A549 (cell line): ENCODE results near the gene DDB1.

Experiments
- FOXS1 ChIP-seq: fragments of 250-450 bp; sonication (Bioruptor Pico); IDR thresholded peaks from 2 replicates; pipeline ENCODE4 v1.5.0; 2020; ENCODE audit warnings: mild to moderate bottlenecking, moderate library complexity
- JUN ChIP-seq, 2 experiments: fragments of >200 bp; sonication (Bioruptor Twin); formaldehyde crosslinking; IDR thresholded peaks; 2 replicates in 1 of 2; 3 replicates in 1 of 2; pipeline ENCODE4 v1.6.1; 2016 to 2017
- MAFK ChIP-seq: fragments of 450-650 bp; IDR thresholded peaks from 2 replicates; pipeline ENCODE4 v1.6.1; 2014; ENCODE audit not compliant: partially characterized antibody
- NFE2L2 ChIP-seq: fragments of 150-350 bp; conservative IDR thresholded peaks from 2 replicates; pipeline ENCODE4 v1.6.1; 2014; ENCODE audit warnings: low read length
- PHF8 ChIP-seq: fragments of 200-600 bp; sonication (generic); IDR thresholded peaks from 2 replicates; pipeline ENCODE4 v1.6.1; 2016; ENCODE audit warnings: low read depth, mild to moderate bottlenecking, antibody characterized with exemption, moderate library complexity, borderline replicate concordance
- POLR2A ChIP-seq: IDR thresholded peaks from 2 replicates; pipeline ENCODE4 v1.6.1; 2012; ENCODE audit warnings: mild to moderate bottlenecking, low read length
- RCOR1 ChIP-seq: fragments of 150-350 bp; IDR thresholded peaks from 2 replicates; pipeline ENCODE4 v1.6.1; 2014; ENCODE audit warnings: antibody characterized with exemption, low read length, low read depth
- RFX5 ChIP-seq: fragments of 450-650 bp; IDR thresholded peaks from 2 replicates; pipeline ENCODE4 v1.7.1; 2014; ENCODE audit warnings: antibody characterized with exemption, mild to moderate bottlenecking, moderate library complexity
- TF ChIP-seq, protein P1 (sequence below): fragments of >200 bp; sonication (Bioruptor Twin); formaldehyde crosslinking; IDR thresholded peaks from 3 replicates; pipeline ENCODE4 v1.5.1; 2016

GRCh38 chr11:61336171-61336935 lies 3.4 kb upstream of the DDB1 start:
- TF ChIP-seq, protein P1, sequence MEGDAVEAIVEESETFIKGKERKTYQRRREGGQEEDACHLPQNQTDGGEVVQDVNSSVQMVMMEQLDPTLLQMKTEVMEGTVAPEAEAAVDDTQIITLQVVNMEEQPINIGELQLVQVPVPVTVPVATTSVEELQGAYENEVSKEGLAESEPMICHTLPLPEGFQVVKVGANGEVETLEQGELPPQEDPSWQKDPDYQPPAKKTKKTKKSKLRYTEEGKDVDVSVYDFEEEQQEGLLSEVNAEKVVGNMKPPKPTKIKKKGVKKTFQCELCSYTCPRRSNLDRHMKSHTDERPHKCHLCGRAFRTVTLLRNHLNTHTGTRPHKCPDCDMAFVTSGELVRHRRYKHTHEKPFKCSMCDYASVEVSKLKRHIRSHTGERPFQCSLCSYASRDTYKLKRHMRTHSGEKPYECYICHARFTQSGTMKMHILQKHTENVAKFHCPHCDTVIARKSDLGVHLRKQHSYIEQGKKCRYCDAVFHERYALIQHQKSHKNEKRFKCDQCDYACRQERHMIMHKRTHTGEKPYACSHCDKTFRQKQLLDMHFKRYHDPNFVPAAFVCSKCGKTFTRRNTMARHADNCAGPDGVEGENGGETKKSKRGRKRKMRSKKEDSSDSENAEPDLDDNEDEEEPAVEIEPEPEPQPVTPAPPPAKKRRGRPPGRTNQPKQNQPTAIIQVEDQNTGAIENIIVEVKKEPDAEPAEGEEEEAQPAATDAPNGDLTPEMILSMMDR: peak; percentile 97
- TF ChIP-seq RFX5 (no peak), POLR2A (no peak), PHF8 (no peak), FOXS1 (CRISPR knock-in tag) (no peak), RCOR1 (no peak), MAFK (no peak), NFE2L2 (no peak), JUN (IDR thresholded peaks at IDR 0.05) (no peak; a peak in 1 of 5 replicates)
